Measurements from ENCODE around the gene ERC2. TPM values are rescaled to one million over a fixed set of nuclear protein-coding genes. Genes with fewer than 3 reads are reported as not detected.

The ERC2 gene
- total RNA-seq, 1 donor from 2014 or later = 0.11 TPM

DNA sequence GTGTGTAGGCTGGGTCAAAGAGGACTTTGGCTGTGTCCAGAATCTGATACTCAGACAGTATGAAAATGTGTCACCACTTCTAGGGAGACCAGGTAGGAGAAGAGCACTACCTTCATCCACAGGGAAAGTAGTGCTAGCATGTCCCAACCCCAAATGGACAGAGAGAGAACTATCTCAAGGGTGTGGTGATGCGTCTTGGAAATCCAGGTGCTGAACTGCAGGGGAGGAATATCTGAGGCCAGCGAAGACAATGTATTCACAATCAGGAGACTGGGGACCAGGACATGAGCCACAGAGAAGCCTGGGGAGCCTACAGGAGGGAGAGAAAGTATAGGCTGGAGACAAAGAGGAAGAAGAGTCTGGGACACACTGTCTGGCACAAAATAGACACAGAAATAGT lies 829.1 kb downstream of the ERC2 start:
- H3K27me3 ChIP-seq = no peaks in the 10 kb centered on the region
- DNase-seq (ENCODE audit: low spot score in 2 of 2) = no peak
- TF ChIP-seq, protein P1, sequence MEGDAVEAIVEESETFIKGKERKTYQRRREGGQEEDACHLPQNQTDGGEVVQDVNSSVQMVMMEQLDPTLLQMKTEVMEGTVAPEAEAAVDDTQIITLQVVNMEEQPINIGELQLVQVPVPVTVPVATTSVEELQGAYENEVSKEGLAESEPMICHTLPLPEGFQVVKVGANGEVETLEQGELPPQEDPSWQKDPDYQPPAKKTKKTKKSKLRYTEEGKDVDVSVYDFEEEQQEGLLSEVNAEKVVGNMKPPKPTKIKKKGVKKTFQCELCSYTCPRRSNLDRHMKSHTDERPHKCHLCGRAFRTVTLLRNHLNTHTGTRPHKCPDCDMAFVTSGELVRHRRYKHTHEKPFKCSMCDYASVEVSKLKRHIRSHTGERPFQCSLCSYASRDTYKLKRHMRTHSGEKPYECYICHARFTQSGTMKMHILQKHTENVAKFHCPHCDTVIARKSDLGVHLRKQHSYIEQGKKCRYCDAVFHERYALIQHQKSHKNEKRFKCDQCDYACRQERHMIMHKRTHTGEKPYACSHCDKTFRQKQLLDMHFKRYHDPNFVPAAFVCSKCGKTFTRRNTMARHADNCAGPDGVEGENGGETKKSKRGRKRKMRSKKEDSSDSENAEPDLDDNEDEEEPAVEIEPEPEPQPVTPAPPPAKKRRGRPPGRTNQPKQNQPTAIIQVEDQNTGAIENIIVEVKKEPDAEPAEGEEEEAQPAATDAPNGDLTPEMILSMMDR (IDR thresholded peaks at IDR 0.05) = no peak
- no peak overlapping the region for H3K27ac ChIP-seq
- no peaks in the 10 kb centered on the region for H3K9me3 ChIP-seq
- H3K4me1 ChIP-seq = no peaks in the 10 kb centered on the region
- no peak overlapping the region for H3K4me3 ChIP-seq
- intact Hi-C loops (cut with DNase I) = no loop called here
- H3K36me3 ChIP-seq = no peaks in the 10 kb centered on the region

DNA sequence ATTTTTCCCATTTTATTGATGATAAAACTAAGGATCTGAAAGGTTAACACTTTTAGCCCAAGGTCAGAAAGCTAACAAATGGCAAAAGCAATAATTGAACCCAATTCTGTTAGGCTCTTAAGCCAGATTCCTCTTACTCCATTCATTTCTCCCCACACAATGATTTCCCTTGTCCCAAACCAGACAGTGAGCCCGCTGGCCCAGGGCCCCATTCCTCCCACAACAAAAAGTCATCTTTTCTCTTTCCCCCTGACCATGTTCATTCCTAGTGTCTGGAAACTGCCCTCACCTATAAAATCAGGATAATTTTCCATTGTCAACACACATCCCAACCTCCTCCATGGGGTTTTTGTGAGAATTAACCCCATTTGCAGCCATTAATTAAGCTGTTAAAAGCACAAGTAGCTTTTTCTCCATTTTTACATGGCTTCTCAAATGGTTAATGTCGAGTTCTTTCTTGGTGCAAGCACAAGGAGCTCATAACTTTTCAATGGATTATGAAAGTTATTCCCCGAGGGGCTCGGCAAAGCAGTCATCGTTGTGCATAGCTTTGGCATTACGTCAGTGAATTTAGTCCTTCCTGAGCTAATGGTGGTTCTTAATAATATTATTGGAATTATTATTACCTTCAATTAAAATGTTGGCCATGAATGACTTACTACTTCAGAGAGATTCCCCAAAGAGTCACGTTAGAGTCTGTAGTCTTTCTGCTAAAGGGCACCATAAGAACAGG lies 830.2 kb downstream of the ERC2 start:
- no peak for DNase-seq (ENCODE audit: low spot score in 2 of 2)
- no peak overlapping the region for H3K27ac ChIP-seq
- H3K36me3 ChIP-seq = no peaks in the 10 kb centered on the region
- no peaks in the 10 kb centered on the region for H3K9me3 ChIP-seq
- H3K27me3 ChIP-seq = no peaks in the 10 kb centered on the region
- no peaks in the 10 kb centered on the region for H3K4me1 ChIP-seq
- no peak overlapping the region for H3K4me3 ChIP-seq
- intact Hi-C loops (cut with DNase I) = no loop called here
- TF ChIP-seq, protein P1 (IDR thresholded peaks at IDR 0.05) = no peak

DNA sequence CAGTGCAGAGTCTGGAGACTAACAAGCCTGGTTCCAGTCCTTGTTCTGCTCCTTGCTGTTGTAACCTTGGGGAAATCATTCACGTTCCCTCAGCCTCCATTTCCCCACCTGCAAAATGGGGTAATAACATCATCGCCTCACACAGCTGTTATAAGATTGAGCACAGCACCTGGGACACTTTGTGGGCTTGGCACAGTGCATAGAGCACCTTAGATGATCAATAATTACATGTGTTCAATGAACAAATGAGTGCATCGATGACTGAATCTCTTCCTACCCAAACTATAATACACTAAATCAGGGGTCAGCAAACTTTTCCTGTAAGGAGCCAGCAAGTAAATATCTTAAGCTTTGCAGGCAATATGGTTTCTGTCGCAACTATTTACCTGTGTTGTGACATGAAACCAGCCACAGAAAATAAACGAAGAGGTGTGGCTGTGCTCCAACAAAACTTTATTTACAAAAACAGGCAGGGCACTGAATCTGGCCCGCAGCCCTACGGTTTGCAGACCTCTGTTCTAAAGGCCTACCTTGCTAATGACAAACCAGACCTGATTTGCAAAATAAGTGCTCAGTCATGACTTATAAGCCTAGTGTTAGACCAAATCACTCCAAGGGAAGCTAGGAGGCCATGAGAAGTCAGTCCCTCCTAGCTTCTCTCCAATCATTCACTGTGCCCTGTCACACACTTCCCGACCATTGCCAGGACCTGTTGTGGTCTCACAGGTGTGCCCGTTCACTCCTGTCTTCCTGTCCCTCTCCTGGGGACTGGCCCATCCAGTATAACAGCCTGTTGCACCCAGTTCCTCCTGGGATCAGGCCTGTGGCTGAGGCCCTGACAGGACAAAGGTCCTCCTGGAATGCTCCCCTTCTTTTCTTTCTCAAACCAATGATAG lies 831.7 kb downstream of the ERC2 start:
- DNase-seq (ENCODE audit: low spot score in 2 of 2) = no peak
- TF ChIP-seq, protein P1 (IDR thresholded peaks at IDR 0.05) = no peak
- Histone ChIP-seq H3K27me3 (no peaks in the 10 kb centered on the region), H3K27ac (no peak overlapping the region), H3K36me3 (no peaks in the 10 kb centered on the region), H3K9me3 (no peaks in the 10 kb centered on the region), H3K4me1 (no peaks in the 10 kb centered on the region), H3K4me3 (no peak overlapping the region)
- intact Hi-C loops (cut with DNase I) = no loop called here

DNA sequence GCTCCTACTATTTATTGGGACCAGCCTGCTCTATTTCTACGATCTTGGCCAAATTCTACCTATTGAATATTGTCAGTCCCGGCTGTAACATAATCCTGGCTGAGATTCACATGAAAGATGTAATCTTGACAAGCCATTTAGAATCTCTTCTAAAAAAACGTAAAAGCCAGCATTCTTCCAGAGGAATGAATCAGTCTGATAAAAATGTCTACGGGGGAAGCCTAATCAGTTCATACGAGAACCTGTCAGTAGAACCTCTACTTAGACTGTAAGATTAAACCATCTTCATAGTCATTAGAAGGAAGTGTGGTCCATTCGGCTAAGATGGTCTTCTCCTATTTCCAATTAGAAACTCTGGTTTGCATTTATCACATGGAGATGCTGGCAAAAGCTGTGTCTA lies 833.9 kb downstream of the ERC2 start:
- no peaks in the 10 kb centered on the region for H3K4me1 ChIP-seq
- no peak for DNase-seq (ENCODE audit: low spot score in 2 of 2)
- H3K27me3 ChIP-seq = no peaks in the 10 kb centered on the region
- H3K27ac ChIP-seq = no peak overlapping the region
- H3K36me3 ChIP-seq = no peaks in the 10 kb centered on the region
- TF ChIP-seq, protein P1 (IDR thresholded peaks at IDR 0.05) = no peak
- no peak overlapping the region for H3K4me3 ChIP-seq
- intact Hi-C loops (cut with DNase I) = no loop called here
- H3K9me3 ChIP-seq = no peaks in the 10 kb centered on the region

DNA sequence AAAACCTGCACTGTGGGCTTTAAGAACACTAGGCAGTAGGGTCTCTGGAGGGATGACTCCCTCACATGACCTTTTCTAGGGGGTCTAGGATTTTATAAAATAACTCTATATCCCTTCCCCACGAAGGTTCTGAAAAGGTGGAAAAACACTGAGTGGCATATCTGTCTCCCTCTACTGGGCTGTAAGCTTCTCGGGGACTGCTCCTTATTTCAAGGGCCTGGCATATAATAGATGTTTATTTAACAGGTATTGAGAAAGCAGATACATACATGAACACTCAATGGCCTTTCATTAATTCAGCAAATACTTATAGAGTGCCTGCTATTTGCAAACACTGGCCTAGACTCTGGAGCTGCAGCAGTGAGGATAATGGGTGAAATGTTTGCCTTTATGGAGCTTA lies 834.9 kb downstream of the ERC2 start:
- no peak overlapping the region for H3K4me3 ChIP-seq
- no peaks in the 10 kb centered on the region for H3K9me3 ChIP-seq
- no peaks in the 10 kb centered on the region for H3K4me1 ChIP-seq
- H3K27me3 ChIP-seq = no peaks in the 10 kb centered on the region
- no peak for DNase-seq (ENCODE audit: low spot score in 2 of 2)
- TF ChIP-seq, protein P1 (IDR thresholded peaks at IDR 0.05) = no peak
- intact Hi-C loops (cut with DNase I) = no loop called here
- H3K36me3 ChIP-seq = no peaks in the 10 kb centered on the region
- H3K27ac ChIP-seq = no peak overlapping the region
